HG02759 (cell line): ENCODE results near the gene PPP2R5A.

Source experiments
- ATAC-seq: cut with Tn5 transposase; IDR thresholded peaks from one replicate; pipeline ENCODE4 v1.9.1; 2021; ENCODE audit warnings: mild to moderate bottlenecking, moderate library complexity; ENCODE audit not compliant: unreplicated experiment

The PPP2R5A gene

DNA sequence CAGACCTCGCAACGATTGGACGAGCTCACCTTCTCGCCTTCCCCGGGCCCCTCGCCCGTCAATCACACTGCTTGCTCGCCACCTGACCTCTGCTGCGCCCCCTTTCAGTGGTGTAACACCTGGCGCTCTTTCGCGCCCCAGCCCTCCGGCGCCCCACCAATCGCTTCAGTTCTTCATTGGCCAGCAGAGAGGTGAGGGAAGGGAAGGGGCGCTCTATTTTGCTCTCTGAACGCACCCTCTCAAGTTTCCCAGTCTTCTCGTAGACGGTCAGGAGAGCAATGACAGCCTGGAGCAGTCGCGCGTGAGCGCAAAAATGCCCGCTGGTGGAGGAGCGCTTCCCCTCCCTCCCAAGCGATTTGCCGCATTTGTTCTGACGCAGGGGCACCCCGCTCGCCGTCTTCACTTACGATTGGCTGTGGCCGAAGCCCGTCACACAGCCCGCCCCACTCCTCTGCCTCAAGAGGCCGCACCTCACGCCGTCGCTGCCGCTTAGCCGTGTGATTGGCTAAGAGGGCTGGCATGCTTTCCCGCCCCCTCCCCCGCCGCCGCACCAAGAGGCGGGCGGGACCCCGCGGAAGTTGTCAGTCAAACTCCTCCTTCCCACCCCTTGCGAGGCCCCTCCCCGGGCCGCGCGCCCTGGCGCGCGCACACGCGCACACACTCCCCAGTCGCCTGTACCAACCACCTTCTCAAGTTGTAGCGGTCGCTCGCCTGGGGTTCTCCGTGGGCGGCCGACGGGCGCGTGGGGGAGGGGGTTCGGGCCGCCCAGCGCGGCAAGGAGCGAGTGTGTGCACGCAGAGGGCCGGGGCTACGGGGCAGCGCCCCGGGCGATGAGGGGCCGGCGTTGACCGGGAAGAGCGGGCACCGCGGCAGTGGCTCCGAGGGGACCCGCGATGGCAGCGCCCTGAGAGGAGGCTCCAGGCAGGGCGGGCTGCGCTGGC, at the start of gene PPP2R5A:
Gene PPP2R5A (plus strand): TSS at position 667 of the 941 bp plus-strand sequence. CDS start 701 bp downstream, outside the sequence.
- peak; percentile 90 for ATAC-seq

DNA sequence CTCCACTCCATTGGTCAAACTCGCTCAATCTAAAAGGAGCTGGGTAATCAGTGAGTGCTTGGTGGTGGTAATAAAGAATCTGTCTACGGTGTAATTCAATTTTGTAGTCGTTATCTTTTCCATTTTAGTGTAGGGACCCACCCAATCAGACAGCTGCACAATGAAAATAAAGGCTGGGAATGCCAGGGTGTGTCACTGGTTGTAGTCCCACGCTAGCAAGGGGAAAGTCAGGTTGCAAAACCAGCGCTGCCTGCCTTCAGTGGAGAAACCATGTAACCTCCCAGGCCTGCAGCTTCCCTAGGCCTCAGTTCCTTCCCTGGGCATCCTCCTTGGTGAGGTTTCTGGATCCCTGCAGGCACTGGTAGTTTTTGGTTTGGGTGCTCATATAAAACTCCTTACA, 49.4 kb upstream of the PPP2R5A start:
- ATAC-seq = no peak

DNA sequence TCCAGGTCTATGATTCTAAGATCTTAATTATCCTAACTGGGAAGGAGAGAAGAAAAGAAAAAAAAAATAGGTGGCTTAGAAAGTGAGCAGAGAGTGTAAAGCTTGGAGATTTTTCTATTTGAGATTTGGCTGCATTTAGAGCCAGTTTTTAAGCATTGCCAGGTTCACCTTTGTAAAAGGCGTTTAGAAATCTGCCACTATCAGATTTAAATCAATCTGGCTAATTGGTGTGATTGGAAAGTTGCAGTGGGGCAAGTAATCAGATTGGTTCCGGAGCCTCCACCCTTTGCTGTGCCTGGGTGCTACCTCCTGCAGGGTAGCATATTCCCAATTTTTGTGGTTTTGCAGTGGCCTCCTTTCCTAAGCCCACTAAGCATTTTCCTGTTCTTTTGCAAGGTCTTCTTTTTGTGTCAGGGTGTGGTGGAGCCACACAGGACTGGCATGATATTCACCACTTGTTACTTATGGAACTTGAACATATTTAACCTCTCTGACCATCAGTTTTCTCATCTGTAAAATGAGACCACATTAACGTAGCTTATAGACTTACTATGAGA, 48.5 kb upstream of the PPP2R5A start:
- ATAC-seq = no peak

DNA sequence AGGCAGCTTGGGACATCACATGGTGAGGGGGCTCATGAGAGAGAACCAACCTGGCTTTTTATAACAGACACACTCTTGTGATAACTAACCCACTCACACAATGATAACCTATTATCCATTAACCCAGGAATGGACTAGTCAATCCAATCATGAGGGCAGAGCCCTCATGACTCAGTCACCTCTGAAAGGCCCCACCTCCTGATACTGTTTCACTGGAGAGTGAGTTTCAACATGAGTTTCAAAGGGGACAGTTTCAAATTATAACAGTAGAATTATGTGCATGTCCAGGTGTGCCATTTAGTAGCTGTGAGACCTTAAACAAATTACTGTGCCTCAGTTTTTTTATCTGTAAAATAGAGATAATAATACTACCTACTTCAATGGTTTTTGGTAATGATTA, 47.6 kb upstream of the PPP2R5A start:
- ATAC-seq = peak; percentile 92

DNA sequence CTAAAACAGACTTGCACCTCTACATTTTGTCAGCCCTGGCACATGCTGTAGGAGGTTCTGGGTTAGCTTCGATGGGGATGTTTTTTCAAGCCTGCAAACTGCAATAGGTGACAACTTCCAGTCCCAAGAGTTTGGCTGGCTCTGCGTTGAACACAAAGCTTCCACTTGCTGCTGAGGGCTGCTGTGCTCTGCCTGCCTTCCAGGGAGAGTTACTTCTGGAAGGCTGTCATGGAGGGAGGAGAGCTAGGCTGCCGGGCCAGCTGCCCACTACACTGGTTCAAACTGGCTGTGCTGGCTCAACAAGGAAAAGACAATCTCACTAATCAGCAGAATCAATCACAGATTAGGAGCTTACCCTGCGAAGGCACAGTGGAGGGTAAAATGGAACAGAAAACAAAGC, 46.7 kb upstream of the PPP2R5A start:
- no peak for ATAC-seq

DNA sequence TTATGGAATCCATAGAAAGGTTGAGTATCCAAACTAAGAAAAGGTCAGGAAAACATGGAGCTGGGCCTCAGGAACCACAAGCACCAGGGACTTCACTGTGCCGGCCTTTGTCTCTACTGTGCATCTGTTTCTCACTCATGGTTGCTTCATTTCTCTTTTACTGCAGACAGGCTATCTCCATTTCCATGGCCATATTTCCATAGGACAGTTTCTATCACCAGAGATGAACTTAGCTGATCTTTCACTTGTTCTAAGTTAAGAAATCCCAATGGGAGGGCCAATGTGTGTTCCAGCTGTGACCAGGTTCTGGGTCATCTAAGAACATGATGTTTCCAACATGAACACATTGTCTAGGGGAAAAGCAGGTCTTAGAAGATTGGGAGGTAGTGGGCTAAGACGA, 43.7 kb upstream of the PPP2R5A start:
- no peak for ATAC-seq

DNA sequence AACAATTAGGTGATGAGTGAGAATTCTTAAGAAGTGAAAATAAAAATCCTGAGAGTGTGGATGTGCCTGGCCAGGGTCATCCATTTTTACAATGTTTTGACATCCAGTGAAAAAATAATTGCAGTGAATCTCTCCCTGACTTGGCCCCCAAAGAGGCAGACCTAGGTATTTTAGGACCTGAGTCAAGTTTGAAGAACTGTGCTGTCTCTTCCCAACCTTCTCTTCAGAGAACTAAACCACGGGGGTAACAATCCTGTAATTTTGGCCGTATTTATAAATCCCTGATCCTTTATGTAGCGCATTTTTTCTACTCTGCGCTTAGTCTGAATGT, 43.3 kb upstream of the PPP2R5A start:
- no peak for ATAC-seq

DNA sequence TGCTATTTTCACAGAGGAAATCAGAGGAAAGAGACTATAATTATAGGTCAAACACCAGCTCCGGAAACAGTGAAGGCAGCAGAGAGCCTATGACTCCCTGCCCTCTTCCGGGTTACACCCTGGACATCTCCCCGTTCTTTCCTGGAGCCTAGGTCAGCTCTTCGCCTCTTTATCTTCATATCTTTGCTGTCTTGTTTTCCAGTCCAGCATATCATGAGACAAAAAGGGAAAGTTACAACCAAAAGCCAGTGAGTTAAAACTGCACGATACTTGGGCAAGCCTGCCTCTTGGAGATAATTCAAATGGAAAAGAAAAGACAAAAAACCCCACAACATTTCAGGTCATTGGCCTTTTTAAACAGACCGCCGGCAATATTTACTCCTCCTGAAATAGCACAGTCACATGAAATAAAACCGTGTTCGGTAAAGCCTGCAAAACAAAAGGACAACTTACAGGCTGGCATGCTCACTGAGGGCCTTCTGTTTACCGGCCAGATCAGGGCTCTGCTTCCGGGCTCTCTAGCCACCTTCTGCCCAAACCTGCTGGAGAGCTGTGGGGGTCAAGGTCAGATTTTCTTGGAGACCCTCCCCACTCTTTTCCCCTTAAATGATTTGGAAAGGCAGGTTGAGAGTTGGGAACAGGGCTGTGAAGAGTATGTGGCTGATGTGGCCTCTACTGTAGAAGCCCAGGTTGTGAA, 42.8 kb upstream of the PPP2R5A start:
- no peak for ATAC-seq

DNA sequence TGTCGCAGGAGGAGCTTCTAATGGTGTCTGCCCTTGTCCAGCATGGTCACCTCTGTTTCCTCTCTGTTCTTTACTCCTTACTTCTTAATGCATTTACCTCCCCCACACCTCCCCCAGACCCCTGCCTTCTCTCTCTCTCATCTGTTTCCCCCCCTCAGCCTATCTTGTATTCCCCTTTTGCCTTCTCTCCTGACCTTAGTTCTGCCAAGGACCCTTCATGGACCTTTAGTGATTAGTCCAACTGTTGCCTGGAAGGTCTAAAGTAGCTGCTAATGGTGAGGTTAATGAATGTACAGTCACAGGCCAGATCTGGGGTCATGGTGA, 42.3 kb upstream of the PPP2R5A start:
- no peak for ATAC-seq

DNA sequence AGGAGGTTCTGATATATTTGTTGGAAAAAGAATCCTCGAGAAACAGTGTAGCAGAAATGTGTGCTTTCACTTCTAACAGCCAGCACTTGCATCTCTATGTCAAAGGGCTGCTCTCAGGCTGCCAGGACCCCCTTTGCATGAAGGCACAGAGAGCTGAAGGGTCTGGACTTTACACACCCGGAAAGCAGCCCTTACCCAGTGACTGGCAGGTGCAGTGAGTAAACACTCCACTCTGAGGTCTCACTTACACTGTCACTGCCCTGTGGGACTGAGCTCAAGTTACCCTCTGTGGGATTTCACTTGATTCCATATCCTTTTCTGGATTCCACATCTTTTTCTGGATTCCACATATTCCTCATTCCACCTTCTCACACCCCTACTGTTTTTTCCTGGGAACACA, 40.8 kb upstream of the PPP2R5A start:
- no peak for ATAC-seq

DNA sequence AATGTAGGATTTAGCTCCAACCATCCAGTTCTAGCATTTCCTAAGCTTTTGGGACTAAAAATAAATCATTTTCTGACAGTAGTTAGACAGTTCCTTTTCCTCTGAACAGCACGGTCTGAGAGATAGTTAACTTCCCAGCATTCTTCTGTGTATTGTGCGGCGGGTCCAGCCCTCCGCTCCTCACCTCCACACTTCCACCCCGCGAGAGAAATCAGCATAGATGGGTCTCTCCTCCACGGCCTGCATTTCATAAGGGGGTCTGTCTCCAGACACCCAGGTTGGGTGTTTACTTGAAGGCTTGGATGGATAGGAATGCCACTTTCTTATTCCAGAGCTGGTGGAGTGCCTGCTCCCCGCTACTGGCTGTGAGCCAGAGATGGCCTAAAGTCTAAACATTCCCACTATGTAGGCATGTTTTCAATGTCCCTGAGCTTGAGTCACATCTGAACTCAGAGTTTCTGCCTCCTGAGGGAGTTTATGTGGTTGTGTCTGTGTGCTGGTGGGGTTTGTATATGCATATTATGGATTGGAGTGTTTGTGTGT, 38.0 kb upstream of the PPP2R5A start:
- no peak for ATAC-seq

DNA sequence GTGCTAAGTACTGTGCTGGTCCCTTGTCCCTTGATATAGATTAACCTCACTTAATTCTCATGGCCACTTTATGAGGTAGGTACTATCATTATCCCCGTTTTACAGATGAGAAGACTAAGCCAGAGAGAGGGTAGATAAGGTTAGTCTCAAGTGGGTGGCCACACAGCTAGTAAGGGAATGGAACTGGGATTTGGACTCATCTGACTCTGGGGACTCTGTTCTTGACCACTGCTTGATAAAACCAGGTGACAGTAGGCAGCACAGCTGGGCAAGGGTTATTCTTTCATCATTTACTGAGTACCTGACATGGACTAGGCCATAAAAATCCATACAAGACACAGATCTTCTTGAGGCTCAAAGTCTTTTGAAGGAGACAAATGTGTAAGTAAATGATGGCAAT, 37.2 kb upstream of the PPP2R5A start:
- no peak for ATAC-seq

DNA sequence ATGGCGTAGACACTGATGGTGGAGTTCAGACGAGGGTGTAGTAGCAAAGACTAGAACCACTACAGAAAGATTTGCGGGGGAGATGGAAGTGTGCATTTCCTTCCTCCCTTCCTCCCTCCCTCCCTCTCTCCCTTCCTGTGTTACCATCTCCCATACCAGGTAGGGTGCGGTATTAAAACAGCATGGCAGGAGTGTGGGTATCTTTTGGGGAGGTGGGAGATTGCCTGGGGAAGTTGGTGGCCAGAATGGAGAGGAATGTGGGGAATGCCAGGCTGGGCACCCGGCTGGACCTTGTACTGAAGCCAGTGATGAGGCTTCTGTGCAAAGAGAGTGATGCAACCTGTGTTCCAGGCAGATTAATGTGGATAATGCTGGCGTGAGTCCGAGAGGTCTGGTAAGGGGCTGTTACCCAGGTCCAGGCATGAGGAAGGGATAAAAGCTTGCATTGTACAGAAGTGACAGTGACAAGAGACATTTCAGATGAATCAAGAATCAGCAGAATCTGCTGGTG, 30.3 kb upstream of the PPP2R5A start:
- no peak for ATAC-seq

DNA sequence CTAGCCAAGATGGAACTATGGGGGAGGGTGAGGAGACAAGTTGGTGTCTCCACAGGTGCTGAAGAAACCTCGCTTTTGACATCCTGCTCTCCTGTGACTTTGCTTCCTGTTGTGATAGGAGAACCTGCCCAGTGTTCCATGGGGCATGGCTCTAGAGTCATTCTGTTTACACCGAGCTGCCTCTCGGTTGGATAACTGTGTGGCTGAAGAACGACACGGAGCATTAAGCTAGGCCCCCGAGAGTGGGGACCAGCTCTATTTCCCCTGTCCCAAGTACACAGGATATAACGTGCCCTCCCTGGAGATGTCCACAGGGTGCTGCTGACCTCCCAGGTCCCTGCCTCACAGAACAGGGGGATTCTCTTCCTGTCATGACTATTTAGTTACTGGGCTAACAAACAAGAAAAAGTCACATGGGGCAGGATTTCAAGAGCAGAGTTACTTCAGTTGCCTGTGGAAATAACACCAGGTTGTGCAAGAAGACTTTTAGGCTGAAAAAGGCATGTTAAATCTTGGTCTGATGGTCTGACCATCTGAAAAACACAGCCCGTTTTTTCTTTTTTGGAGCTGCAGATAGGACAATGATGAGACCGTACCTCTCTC, 29.4 kb upstream of the PPP2R5A start:
- peak; percentile 28 for ATAC-seq

DNA sequence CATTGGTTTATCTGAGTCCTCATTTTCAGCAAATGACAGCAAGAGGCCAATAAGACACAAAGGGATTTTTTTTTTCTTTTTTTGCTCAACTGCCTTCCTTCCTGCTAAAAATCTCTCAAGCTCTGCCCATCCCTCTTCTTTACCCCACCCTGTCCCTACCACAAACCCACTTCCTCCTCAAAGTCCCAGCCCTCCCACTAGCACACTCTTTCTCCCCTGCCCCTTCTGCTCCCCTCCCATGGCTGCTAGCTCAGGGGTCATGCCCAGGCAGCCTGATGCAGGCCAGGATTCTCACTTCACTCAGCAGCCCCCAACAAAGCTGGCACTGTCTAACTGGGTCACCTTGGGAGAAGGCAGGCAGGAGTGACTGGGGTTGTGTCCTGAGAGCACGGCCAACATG, 28.8 kb upstream of the PPP2R5A start:
- ATAC-seq = peak; percentile 71

DNA sequence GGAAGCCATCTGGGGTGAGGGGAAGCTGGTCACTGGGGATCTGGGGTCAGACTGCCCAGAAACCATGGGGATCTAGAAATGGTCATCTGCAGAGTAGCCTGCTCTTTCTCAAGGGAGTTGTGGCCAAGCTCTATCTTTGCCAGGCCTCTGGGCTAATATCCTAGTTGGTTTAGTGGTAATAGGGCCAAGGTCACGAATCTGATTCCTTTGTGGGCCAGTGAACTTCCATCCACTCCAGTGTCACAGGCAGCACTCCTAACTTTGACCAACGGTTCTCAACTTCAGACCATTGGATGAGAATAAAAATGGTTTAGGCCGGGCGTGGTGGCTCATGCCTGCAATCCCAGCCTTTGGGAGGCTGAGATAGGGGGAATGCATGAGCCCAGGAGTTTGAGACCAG, 28.1 kb upstream of the PPP2R5A start:
- no peak for ATAC-seq

DNA sequence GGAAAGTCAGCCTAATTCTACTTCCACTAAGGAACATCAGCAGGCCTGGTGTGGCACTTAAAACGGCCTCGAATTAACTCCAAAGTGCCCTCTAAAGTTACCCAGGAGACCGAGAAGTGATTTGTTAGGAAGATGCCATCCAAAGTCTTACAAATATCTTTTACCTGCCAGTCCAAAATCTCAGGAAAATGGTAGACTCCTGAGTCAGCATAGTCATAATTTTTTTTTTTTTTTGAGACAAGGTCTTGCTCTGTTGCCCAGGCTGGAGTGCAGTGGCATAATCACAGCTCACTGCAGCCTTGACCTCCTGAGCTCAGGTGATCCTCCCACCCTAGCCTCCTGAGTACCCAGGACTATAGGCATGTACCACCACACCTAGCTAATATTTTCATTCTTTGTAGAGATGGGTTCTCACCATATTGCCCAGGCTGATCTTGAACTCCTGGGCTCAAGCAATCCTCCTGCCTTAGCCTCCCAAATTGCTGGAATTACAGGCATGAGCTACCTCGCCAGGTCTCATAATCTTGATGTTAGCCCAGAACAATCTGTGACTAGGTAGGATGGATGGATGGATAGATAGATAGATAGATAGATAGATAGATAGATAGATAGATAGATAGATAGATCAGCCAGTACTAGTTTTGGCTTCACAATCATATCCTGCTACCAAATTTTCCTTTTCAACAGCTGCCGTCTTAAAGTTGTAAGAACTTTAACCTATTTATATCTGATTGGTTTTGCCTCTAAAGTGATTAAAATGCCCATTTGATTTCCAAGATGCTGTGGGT, 25.3 kb upstream of the PPP2R5A start:
- ATAC-seq = no peak

DNA sequence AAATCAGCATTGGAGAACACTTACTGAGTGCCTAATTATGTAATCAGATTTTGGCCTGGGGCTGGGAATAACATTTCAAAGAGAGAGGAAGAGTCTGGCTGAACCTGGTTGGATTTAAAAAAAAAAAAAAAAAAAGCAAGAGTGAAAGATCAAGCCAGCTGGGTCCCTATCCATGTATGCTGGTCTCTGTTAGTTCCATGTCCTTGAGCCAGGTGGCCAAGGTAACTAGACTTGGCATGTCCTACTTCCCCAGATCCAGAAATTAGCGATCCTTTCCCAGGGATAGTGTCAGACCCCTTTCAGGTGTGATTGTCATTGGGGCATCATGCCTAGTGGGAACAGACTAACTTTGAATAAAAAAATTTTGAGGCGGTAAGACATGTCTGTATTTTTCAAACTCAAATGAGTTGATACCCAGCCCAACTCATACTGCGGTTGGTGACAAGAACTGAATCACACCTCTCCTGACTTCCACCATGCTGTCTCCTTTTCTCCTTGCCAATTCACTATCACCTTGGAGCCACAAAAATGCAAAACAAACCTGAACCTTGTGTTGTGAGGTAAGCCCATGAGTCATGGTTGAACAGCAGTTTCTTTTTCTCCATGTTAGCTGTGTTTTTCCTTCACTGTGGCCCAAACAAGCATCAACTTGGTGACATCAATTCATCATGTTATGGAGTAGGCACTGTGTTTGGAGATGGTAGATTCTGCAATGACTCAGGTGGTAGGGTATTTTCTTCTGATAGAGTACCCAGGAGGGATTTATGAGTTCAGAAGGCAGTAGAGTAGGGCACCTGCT, 24.5 kb upstream of the PPP2R5A start:
- ATAC-seq = no peak

DNA sequence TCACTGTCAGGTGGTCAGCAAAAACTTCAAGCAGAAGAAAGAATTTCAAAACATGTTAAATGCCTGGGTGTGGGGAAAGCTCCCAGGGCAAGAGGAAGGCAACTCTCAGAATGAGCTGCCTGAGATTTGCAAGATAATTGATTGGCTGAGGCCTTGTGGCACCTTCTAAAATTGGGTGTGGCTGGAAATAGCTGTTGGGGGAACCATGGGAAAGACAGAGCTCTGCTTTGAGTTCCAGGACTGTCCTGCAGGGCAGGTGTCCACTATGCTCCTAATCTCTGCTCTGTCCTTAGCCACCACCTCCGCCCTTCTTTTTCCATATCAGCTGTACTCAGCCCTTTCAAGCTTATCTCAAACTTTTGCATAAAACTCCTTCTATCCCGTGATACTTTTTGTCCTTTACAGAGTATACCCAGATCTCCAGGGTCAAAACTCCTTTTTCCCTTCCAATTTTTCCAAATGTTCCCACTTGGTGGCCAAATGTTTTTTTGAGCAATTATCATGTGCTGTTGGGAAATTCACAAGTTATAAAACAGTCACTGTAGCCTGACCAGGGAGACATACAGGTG, 23.8 kb upstream of the PPP2R5A start:
- ATAC-seq = no peak
